ENCODE measurements around the gene MRPL17. TPM values are rescaled to one million over a fixed set of nuclear protein-coding genes. Genes with fewer than 3 reads are reported as not detected.

MRPL17 gene
- total RNA-seq, 4 donors from 2014 or later, result 20.0 to 31.6 (median 29.0) TPM

GRCh38 chr11:6653656-6654055, 29.5 kb downstream of the MRPL17 start:
- TF ChIP-seq, protein P1, sequence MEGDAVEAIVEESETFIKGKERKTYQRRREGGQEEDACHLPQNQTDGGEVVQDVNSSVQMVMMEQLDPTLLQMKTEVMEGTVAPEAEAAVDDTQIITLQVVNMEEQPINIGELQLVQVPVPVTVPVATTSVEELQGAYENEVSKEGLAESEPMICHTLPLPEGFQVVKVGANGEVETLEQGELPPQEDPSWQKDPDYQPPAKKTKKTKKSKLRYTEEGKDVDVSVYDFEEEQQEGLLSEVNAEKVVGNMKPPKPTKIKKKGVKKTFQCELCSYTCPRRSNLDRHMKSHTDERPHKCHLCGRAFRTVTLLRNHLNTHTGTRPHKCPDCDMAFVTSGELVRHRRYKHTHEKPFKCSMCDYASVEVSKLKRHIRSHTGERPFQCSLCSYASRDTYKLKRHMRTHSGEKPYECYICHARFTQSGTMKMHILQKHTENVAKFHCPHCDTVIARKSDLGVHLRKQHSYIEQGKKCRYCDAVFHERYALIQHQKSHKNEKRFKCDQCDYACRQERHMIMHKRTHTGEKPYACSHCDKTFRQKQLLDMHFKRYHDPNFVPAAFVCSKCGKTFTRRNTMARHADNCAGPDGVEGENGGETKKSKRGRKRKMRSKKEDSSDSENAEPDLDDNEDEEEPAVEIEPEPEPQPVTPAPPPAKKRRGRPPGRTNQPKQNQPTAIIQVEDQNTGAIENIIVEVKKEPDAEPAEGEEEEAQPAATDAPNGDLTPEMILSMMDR (IDR thresholded peaks at IDR 0.05), result no peak
- no peak for DNase-seq (ENCODE audit: low spot score)
- ATAC-seq (ENCODE audit: low FRiP score), result no peak

DNA sequence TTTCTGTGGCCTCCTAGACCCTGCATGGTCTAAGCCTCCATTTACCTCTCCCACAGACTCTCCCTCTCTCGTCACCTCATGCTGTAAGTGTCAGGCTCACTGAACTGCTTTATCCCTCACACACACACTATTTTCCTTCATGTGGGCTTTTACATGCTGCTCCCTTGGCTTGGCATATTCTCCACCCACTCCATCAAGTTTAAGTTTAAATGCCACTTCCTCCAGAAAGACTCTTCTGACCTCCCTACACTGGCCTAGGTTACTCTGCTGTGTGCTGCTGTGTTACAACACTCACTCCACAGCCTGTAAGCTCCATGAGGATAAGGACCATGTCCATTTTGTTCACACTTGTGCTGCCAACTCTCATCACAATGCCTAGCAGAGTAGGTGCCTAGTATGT, 30.0 kb downstream of the MRPL17 start:
- TF ChIP-seq, protein P1 (IDR thresholded peaks at IDR 0.05), result no peak
- no peak for DNase-seq (ENCODE audit: low spot score)
- ATAC-seq (ENCODE audit: low FRiP score), result no peak

- TF ChIP-seq, protein P1 (IDR thresholded peaks at IDR 0.05), result no peak
- DNase-seq (ENCODE audit: low spot score) (no peak), ATAC-seq (ENCODE audit: low FRiP score) (no peak)
Measured at GRCh38 chr11:6652182-6652581, 31.0 kb downstream of the MRPL17 start.

DNA sequence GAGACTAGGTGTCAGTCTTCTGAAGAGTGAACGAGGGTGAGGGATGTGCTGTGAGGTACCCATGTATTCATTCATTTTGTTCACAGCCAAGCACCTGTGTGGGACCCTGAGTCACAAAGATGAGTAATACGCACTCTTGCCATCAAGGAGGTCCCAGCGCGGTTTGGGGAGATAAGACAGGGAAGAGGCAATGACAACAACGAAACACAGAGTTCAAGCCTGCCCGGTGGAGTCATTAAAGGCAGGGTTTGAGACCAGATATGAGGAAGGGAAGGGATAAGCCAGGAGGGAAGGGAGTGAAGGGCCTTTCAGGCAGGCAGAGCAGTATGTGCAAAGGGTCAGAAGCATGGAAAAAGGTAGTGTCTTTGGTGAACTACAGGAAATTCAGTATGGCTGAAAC, 32.2 kb downstream of the MRPL17 start:
- no peak for ATAC-seq (ENCODE audit: low FRiP score)
- no peak for DNase-seq (ENCODE audit: low spot score)
- TF ChIP-seq, protein P1 (IDR thresholded peaks at IDR 0.05), result no peak

- no peak for ATAC-seq (ENCODE audit: low FRiP score)
- no peak for DNase-seq (ENCODE audit: low spot score)
- TF ChIP-seq, protein P1 (IDR thresholded peaks at IDR 0.05), result no peak
Measured at GRCh38 chr11:6650104-6650503, 33.0 kb downstream of the MRPL17 start.

GRCh38 chr11:6648501-6648900, 34.6 kb downstream of the MRPL17 start:
- TF ChIP-seq, protein P1 (IDR thresholded peaks at IDR 0.05), result no peak
- DNase-seq (ENCODE audit: low spot score), result no peak
- no peak for ATAC-seq (ENCODE audit: low FRiP score)

DNA sequence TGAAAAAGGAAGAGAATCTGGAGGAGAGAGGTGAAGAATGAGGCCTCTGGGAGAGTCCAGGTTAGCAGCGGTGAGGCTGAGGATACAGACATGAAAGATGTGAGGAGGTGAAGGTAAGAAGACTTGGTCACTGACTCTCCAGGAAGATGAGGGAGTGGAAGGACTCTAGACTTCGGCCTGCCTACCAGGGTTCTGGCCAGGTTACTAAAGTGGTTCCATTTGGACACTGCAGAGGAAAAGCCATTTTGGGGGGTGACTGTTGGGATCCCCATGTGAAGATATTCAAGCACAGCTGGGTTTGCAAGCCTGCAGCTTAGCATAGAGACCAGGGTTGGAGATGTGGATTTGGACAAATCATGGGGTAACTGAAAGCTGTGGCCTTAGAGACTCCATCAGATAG, 35.3 kb downstream of the MRPL17 start:
- TF ChIP-seq, protein P1 (IDR thresholded peaks at IDR 0.05), result no peak
- DNase-seq (ENCODE audit: low spot score), result no peak
- no peak for ATAC-seq (ENCODE audit: low FRiP score)
